Mucosa of stomach (tissue), 1 donor: Measurements from ENCODE around the gene HORMAD2.
"Not testable (repeated sequence)": the region's sequence is repeated elsewhere in the genome, so short reads cannot be mapped to it uniquely, and the experiment has no call there.

Experiments
- H3K27me3 ChIP-seq: one replicate; pipeline ENCODE4 v1.7.0; 2013; ENCODE audit warnings: mild to moderate bottlenecking, low read length; ENCODE audit not compliant: control insufficient read depth, insufficient read depth
- H3K36me3 ChIP-seq: one replicate; pipeline ENCODE4 v1.7.0; 2013; ENCODE audit warnings: low read length; ENCODE audit not compliant: control insufficient read depth, insufficient read depth
- H3K4me1 ChIP-seq: one replicate; pipeline ENCODE4 v1.7.0; 2013; ENCODE audit warnings: mild to moderate bottlenecking, low read length; ENCODE audit not compliant: control insufficient read depth, insufficient read depth
- H3K4me3 ChIP-seq: one replicate; pipeline ENCODE4 v1.7.0; 2013; ENCODE audit warnings: low read length
- H3K9ac ChIP-seq: one replicate; pipeline ENCODE4 v1.7.0; 2013; ENCODE audit warnings: mild to moderate bottlenecking, low read length, moderate library complexity
- H3K9me3 ChIP-seq: one replicate; pipeline ENCODE4 v1.7.0; 2013; ENCODE audit warnings: mild to moderate bottlenecking, low read length, moderate library complexity; ENCODE audit not compliant: control insufficient read depth
- donor health status: Pancreatic carcinoma.

HORMAD2 gene

DNA sequence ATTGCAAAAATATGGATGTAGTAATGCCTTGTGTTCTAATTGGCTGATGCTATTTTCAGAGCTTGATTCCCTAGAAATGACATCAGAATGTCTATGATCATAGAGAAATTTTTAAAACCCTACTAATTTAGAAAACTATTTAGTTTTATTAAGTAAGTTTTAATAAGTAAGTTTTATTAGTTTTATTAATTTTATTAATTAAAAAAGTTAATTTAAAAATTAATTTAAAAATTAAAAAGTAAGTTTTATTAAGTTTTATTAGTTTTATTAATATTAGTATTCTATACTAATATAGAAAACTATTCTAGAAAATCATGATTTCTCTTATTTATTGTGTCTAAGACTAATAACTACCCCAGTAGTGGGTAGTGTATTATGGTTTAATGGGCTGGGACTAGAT lies 8.2 kb downstream of the HORMAD2 start:
- Histone ChIP-seq H3K9ac (no peak overlapping the region), H3K27me3 (no peaks in the 10 kb centered on the region), H3K4me3 (no peak overlapping the region), H3K4me1 (no peaks in the 10 kb centered on the region), H3K9me3 (no peaks in the 10 kb centered on the region), H3K36me3 (no peaks in the 10 kb centered on the region)

DNA sequence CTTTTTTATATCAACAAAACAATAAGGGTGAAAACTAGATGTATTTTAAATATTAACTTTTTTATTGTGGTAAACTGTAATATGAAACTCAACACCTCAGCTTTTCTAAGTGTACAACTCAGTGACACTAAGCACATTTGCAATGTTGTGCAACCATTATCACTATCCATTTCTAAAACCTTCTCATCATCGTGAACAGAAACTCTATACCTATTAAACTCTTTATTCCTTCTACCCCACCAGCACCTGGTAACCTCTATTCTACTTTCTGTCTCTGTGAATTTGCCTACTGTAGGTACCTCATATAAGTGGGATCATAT lies 9.4 kb downstream of the HORMAD2 start:
- Histone ChIP-seq H3K4me3 (no peak overlapping the region), H3K9ac (no peak overlapping the region)

DNA sequence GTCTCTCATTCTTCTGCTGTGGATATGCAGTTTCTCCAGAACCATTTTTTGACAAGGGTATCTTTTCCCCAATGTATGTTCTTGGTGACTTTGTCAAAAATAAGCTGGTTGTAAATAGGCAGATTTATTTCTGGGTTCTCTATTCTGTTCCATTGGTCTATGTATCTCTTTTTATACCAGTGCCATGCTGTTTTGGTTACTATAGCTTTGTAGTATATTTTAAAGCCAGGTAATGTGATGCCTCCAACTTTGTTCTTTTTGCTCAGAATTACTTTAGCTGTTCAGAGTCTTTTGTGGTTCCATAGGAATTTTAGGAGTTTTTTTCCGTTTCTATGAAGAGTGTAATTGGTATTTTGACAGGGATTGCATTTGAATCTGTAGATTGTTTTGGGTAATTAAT lies 12.4 kb downstream of the HORMAD2 start:
- Histone ChIP-seq H3K9me3 (no peaks in the 10 kb centered on the region), H3K27me3 (no peaks in the 10 kb centered on the region), H3K4me1 (no peaks in the 10 kb centered on the region), H3K36me3 (no peaks in the 10 kb centered on the region), H3K4me3 (no peak overlapping the region), H3K9ac (no peak overlapping the region)

More for the DNA sequence above, 9.4 kb downstream of the HORMAD2 start:
- H3K9me3 ChIP-seq, result no peaks in the 10 kb centered on the region
- no peaks in the 10 kb centered on the region for H3K36me3 ChIP-seq
- no peaks in the 10 kb centered on the region for H3K27me3 ChIP-seq
- no peaks in the 10 kb centered on the region for H3K4me1 ChIP-seq

DNA sequence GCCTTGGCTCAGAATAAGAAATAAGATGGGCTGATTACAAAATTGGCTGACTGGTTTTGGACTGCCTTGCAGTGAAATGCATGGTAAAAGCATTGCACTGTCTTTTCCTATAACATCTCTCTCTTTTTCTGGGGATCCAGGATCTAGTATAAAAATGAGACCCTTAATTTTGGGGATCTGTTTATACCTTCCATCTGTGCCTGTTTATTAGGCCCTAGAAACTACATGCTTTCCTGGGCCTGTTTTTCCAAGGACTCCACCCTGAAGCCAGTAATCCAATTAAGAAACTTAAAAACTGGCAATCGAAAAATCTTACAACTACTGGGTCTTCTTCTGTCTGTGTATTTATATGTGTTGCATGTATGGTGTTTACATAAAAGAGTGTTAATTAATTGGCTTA lies 14.5 kb downstream of the HORMAD2 start:
- Histone ChIP-seq H3K9me3 (no peaks in the 10 kb centered on the region), H3K4me3 (no peak overlapping the region), H3K4me1 (no peaks in the 10 kb centered on the region), H3K9ac (no peak overlapping the region), H3K27me3 (no peaks in the 10 kb centered on the region), H3K36me3 (no peaks in the 10 kb centered on the region)

DNA sequence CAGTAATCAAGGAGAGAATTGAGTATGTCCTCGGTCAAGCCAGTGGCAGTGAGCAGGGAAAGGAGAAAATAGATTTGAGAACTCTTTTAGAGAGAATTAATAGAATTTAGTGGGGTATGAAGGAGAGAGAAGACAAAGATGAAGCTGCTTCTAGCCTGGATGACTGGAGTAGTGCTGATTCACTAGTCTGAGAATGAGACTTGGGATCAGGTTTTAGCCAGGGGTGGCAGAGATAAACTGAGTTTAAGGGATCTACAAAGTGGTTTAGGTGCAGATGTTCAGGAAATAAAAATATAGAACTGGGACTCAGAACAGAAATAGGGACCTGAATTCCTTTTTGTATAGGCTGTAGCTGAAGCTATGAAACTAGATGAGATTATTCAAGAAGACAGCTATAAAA lies 17.6 kb downstream of the HORMAD2 start:
- Histone ChIP-seq H3K4me1 (no peaks in the 10 kb centered on the region), H3K27me3 (no peaks in the 10 kb centered on the region), H3K36me3 (no peaks in the 10 kb centered on the region), H3K4me3 (no peak overlapping the region), H3K9ac (no peak overlapping the region), H3K9me3 (no peaks in the 10 kb centered on the region)

DNA sequence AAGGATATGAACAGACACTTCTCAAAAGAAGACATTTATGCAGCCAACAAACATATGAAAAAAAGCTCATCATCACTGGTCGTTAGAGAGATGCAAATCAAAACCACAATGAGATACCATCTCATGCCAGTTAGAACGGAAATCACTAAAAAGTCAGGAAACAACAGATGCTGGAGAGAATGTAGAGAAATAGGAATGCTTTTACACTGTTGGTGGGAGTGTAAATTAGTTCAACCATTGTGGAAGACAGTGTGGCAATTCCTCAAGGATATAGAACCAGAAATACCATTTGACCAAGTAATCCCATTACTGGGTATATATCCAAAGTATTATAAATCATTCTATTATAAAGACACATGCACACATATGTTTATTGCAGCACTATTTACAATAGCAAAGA lies 20.5 kb downstream of the HORMAD2 start:
- not testable (repeated sequence) for H3K4me1 ChIP-seq, H3K27me3 ChIP-seq, H3K9me3 ChIP-seq, H3K9ac ChIP-seq, H3K4me3 ChIP-seq, H3K36me3 ChIP-seq

DNA sequence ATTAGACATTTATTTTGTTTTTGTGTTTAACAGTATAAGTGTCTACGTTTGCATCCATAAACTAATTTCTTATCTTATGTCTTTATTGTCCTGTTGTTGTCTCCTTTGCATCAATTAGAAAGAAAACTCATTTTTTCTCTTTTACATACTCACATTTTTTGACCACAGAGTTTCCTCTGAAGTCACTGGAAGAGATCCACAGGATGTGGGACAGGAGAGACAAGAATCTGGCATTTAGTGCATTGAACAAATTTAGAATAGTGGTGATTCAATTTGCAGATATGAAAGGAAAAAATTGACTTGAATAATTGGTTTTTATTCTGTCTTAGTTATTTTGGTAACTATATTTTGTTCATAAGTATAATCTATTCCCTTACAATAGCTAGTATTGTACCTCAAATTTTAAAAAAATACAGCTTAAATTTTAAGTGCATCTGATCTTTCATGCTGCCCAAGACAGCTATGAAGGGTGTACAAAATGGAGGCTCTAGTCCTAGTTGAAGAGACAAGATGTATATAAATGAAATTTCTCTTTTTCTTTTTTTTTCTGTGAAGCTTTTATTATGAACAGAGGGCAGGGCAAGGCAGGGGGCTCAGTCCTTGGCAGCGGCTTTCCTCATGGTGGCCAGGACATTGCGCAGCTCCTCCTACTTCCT lies 24.4 kb downstream of the HORMAD2 start:
- no peaks in the 10 kb centered on the region for H3K36me3 ChIP-seq
- H3K4me3 ChIP-seq, result no peak overlapping the region
- no peaks in the 10 kb centered on the region for H3K27me3 ChIP-seq
- no peak overlapping the region for H3K9ac ChIP-seq
- no peaks in the 10 kb centered on the region for H3K9me3 ChIP-seq
- H3K4me1 ChIP-seq, result no peaks in the 10 kb centered on the region

DNA sequence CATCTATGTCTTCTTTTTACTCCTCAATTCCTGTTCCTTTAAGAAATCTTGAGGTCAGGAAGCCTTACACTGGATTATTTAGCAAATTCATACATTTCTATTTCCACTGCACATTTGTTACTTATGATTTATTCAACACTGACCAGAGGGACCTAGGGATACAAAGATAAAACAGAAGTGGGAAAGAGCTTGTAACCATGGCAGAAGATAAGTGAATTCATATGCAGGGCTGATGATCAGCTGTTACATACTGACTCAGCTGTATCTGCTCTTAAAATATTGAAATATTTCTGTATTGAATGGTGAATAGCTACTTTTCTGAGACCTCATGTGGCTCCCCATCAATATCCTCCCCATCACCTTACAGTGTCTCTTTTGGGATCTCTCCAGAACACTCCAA lies 25.2 kb downstream of the HORMAD2 start:
- Histone ChIP-seq H3K9ac (no peak overlapping the region), H3K4me3 (no peak overlapping the region), H3K36me3 (no peaks in the 10 kb centered on the region), H3K27me3 (no peaks in the 10 kb centered on the region), H3K9me3 (no peaks in the 10 kb centered on the region), H3K4me1 (no peaks in the 10 kb centered on the region)

DNA sequence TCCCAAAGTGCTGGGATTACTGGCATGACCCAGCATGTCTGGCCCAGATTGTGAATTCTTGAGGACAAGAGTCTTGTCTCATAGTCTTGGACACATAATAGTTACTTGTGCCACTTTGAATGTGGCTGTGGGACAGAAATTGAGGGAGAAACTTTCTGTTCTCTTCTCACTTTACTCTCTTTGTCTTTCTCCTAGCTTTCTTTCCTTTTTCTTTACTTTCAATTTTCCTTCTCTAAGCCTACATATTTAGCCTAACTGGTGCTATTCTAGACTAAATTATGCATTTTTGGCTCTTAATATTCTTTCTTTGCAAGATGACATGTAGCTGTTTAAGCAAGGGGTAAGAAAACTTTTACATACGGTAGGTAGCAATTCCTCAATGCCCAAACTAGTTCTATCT lies 33.2 kb downstream of the HORMAD2 start:
- no peaks in the 10 kb centered on the region for H3K27me3 ChIP-seq
- no peak overlapping the region for H3K4me3 ChIP-seq
- H3K9me3 ChIP-seq, result no peaks in the 10 kb centered on the region
- no peak overlapping the region for H3K9ac ChIP-seq
- no peaks in the 10 kb centered on the region for H3K4me1 ChIP-seq
- no peaks in the 10 kb centered on the region for H3K36me3 ChIP-seq

DNA sequence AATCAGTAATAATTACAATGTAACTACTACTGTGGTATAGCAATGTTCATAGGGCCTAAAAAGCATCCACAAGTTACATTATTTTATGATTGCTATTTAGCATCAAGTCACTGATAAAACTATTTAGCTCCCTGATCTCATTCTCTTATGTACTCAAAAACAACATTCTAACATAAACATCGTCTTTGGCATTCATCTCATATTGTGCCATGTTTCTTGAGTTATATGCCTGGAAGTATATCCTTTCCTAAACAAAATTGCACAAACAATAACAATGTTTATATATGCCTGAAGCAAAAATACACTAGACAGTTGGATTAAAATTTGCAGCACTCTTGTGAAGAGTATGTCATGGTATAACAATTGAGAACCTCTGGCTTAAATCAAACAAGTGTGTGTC lies 34.1 kb downstream of the HORMAD2 start:
- no peaks in the 10 kb centered on the region for H3K36me3 ChIP-seq
- no peak overlapping the region for H3K9ac ChIP-seq
- H3K27me3 ChIP-seq, result no peaks in the 10 kb centered on the region
- no peaks in the 10 kb centered on the region for H3K9me3 ChIP-seq
- no peak overlapping the region for H3K4me3 ChIP-seq
- no peaks in the 10 kb centered on the region for H3K4me1 ChIP-seq

DNA sequence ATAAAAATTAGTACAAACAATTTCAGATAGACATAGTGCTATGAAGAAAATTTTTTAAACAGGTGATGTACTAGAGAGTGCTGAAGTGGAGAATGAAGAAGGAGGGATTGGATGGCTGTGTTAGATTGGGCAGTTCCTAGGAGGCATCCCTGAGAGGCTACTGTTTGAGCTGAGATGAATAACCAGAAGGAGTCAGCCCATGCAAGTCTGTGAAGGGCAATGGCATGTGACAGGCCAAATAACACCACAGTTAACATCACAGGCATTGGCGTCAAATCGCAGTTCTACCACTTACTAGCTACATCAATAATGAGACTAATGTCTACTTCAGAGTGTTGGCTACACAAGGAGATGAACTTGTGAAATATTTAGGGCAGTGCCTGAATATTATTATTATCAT lies 35.4 kb downstream of the HORMAD2 start:
- Histone ChIP-seq H3K36me3 (no peaks in the 10 kb centered on the region), H3K4me3 (no peak overlapping the region), H3K4me1 (no peaks in the 10 kb centered on the region), H3K27me3 (no peaks in the 10 kb centered on the region), H3K9me3 (no peaks in the 10 kb centered on the region), H3K9ac (no peak overlapping the region)

DNA sequence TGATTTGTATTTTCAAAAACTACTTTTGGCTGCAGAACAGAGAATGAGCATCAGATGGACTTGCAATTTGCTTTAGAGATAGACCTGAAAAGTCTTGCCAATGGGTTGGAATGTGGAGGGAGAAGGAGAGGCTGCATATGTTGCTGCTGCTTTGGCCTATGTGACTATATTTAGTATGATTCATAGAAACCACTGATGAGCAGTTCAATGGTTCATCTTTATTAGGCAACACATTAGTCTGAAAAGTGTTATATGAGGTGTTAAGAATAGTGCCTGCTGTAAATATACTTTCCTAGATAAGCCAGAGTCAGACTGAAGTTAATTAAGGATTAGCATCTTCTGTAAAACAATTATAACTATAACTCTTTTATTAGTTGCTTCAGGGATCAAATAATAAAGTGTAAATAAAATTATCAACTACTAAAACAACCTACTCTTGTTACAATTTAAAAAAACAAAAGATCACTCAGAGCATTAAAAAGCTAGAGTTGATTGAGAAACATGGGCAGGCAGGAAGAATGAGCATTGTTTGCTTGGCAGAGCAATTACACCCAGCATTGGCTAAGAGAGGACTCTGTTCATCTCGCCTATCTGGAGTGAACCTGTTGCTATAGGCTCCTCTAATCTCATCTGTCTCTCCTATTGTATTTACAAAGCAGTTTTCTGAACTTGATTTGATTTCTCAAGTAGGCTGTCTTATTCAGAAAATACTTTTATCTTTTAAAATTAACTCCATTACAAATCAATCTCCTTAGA lies 36.3 kb downstream of the HORMAD2 start:
- Histone ChIP-seq H3K4me1 (no peaks in the 10 kb centered on the region), H3K9me3 (no peaks in the 10 kb centered on the region), H3K36me3 (no peaks in the 10 kb centered on the region), H3K4me3 (no peak overlapping the region), H3K9ac (no peak overlapping the region), H3K27me3 (no peaks in the 10 kb centered on the region)

DNA sequence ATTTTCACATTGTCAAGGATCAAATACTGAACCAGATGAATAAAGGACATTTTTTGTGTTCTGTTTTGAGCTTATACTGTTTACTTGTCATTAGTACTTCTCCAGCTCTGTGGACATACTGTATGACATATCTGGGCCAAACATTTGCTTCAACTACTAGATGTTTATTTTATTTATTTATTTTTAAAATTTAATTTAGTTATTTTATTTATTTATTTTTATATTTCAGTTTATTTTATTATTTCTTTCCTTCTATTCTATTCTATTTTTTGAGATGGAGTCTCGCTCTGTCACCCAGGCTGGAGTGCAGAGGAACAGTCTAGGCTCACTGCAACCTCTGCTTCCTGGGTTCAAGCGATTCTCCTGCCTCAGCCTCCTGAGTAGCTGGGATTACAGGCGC lies 37.0 kb downstream of the HORMAD2 start:
- Histone ChIP-seq H3K4me3 (no peak overlapping the region), H3K27me3 (no peaks in the 10 kb centered on the region), H3K9me3 (no peaks in the 10 kb centered on the region), H3K36me3 (no peaks in the 10 kb centered on the region), H3K4me1 (no peaks in the 10 kb centered on the region), H3K9ac (no peak overlapping the region)
